Osteoblast (primary cell): ENCODE data around the gene TJP3. TPM values are rescaled to one million over a fixed set of nuclear protein-coding genes. Genes with fewer than 3 reads are reported as not detected.

Experiments used
- DNase-seq: peaks from one replicate; pipeline ENCODE4 v3.0.0; 2011; ENCODE audit warnings: low spot score, mixed read lengths; ENCODE audit not compliant: insufficient read length; ENCODE audit errors: missing footprints
- H2AFZ ChIP-seq: 2 replicates; pipeline ENCODE4 v1.6.0; 2011; ENCODE audit warnings: mild to moderate bottlenecking, low read length
- H3K27ac ChIP-seq: 2 replicates; pipeline ENCODE4 v1.5.1; 2011; ENCODE audit warnings: mild to moderate bottlenecking, low read depth, low read length, moderate library complexity
- H3K27me3 ChIP-seq: 2 replicates; pipeline ENCODE4 v1.6.0; 2012; ENCODE audit warnings: mild to moderate bottlenecking, control low read depth, inconsistent platforms, low read length, moderate library complexity; ENCODE audit not compliant: insufficient read depth
- H3K36me3 ChIP-seq: 2 replicates; pipeline ENCODE4 v1.5.1; 2011; ENCODE audit warnings: mild to moderate bottlenecking, low read length, control low read depth, moderate library complexity; ENCODE audit not compliant: insufficient read depth
- H3K4me1 ChIP-seq: 2 replicates; pipeline ENCODE4 v1.5.1; 2011; ENCODE audit warnings: mild to moderate bottlenecking, low read length, control low read depth, moderate library complexity; ENCODE audit not compliant: insufficient read depth
- H3K4me2 ChIP-seq: 2 replicates; pipeline ENCODE4 v1.6.0; 2011; ENCODE audit warnings: mild to moderate bottlenecking, low read length; ENCODE audit not compliant: insufficient read depth
- H3K4me3 ChIP-seq: fragments of 200-600 bp; sonication (generic); 3 replicates; pipeline ENCODE4 v1.5.1; 2012; ENCODE audit warnings: mild to moderate bottlenecking, low read length, inconsistent platforms; ENCODE audit not compliant: insufficient read depth
- H3K79me2 ChIP-seq: 2 replicates; pipeline ENCODE4 v1.6.0; 2012; ENCODE audit warnings: mild to moderate bottlenecking, low read length, control low read depth, inconsistent platforms; ENCODE audit not compliant: insufficient read depth
- H3K9me3 ChIP-seq: 2 replicates; pipeline ENCODE4 v1.5.1; 2011; ENCODE audit warnings: low read depth, low read length, control low read depth
- H4K20me1 ChIP-seq: 2 replicates; pipeline ENCODE4 v1.6.0; 2012; ENCODE audit warnings: mild to moderate bottlenecking, low read length, control low read depth; ENCODE audit not compliant: insufficient read depth
- total RNA-seq: library from RNA; depleted of rRNA; stranded (reverse); fragments of >200 nt; gene quantifications from 2 replicates; pipeline ENCODE4 v1.2.3, GENCODE V29; 2012
- TF ChIP-seq, protein P1 (sequence below): IDR thresholded peaks from 2 replicates; pipeline ENCODE4 v1.5.1; 2011; ENCODE audit warnings: mild to moderate bottlenecking, low read depth, low read length, moderate library complexity; ENCODE audit errors: extremely low read depth

The TJP3 gene
- total RNA-seq, 1 donor, result not detected

- H3K4me3 ChIP-seq, result no peak overlapping the region
- DNase-seq, result peak; percentile 98
- TF ChIP-seq, protein P1, sequence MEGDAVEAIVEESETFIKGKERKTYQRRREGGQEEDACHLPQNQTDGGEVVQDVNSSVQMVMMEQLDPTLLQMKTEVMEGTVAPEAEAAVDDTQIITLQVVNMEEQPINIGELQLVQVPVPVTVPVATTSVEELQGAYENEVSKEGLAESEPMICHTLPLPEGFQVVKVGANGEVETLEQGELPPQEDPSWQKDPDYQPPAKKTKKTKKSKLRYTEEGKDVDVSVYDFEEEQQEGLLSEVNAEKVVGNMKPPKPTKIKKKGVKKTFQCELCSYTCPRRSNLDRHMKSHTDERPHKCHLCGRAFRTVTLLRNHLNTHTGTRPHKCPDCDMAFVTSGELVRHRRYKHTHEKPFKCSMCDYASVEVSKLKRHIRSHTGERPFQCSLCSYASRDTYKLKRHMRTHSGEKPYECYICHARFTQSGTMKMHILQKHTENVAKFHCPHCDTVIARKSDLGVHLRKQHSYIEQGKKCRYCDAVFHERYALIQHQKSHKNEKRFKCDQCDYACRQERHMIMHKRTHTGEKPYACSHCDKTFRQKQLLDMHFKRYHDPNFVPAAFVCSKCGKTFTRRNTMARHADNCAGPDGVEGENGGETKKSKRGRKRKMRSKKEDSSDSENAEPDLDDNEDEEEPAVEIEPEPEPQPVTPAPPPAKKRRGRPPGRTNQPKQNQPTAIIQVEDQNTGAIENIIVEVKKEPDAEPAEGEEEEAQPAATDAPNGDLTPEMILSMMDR, result no peak
- H3K9me3 ChIP-seq, result no peaks in the 10 kb centered on the region
- no peaks in the 10 kb centered on the region for H3K79me2 ChIP-seq
- peaks cover 37% of the 10 kb centered on the region for H3K27me3 ChIP-seq
- H3K27ac ChIP-seq, result no peak overlapping the region
- no peak overlapping the region for H3K4me2 ChIP-seq
- no peaks in the 10 kb centered on the region for H3K36me3 ChIP-seq
- no peaks in the 10 kb centered on the region for H3K4me1 ChIP-seq
- H4K20me1 ChIP-seq, result no peaks in the 10 kb centered on the region
- no peak overlapping the region for H2AFZ ChIP-seq
Measured at GRCh38 chr19:3721131-3721886, 13.1 kb downstream of the TJP3 start.

DNA sequence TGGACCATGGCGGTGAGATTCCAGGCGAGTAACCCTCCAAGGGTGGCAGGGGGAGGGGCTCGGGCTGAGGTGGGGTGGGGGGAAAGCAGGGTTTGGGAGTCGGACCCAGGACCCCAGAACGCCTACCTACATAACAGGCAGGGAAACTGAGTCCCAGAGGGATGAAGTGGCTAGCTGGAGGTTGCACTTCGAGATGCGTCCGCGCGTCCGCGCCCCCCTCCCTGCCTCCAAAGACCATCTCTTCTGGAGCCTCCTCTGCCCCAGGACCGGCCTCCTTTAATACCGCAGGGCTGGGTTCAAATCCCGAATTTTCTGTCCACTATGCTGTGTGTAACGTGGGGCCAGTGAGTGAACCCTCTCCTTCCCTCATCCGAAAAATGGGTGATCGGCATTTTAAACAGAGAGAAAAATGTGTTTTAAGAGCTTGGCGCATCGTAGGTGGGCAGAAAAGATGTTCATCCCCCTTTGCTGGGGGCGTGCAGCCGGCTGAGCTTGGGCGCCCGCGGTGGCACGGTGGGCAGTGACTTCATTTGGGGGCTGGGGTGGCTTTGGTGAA, 13.8 kb downstream of the TJP3 start:
- TF ChIP-seq, protein P1, result no peak
- H3K4me1 ChIP-seq, result no peaks in the 10 kb centered on the region
- H3K9me3 ChIP-seq, result no peaks in the 10 kb centered on the region
- no peak overlapping the region for H3K4me3 ChIP-seq
- no peaks in the 10 kb centered on the region for H3K79me2 ChIP-seq
- H4K20me1 ChIP-seq, result no peaks in the 10 kb centered on the region
- no peak overlapping the region for H3K4me2 ChIP-seq
- peaks cover 37% of the 10 kb centered on the region for H3K27me3 ChIP-seq
- no peaks in the 10 kb centered on the region for H3K36me3 ChIP-seq
- H3K27ac ChIP-seq, result no peak overlapping the region
- H2AFZ ChIP-seq, result no peak overlapping the region
- peak; percentile 60 for DNase-seq

DNA sequence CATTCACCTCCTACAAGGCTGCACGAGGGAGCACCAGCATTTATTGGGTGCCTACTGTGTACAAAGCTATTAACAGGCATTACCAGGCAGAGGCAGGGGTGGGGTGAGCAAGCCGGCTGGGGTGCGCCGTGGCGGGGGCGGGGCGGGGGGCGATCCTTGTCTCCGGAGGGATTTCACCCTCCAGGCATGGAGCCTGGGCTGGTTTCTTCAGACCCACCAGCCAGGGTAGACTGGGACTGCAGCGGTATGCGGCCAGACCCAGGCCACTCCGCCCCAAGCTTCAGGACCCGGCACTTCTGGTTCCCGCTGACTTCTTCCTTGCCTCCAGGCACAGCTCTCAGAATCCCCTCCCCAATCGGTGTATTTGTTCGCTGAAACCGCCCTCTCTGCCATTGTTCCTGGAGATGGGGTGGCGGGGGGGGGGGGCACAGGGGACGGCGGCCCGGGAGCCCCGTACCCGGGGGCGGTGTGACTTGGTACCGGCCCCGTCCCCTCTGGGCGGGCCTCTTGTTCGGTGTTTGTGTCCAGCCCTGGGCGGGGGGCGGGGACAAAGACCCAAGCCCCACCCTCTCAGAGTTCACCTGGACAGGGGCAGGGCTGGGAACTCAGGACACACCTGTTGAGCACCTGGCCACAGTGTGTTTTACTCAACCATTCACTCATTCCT, 14.4 kb downstream of the TJP3 start:
- no peaks in the 10 kb centered on the region for H4K20me1 ChIP-seq
- no peak overlapping the region for H3K4me3 ChIP-seq
- no peak overlapping the region for H3K27ac ChIP-seq
- peak; percentile 84 for DNase-seq
- H3K36me3 ChIP-seq, result no peaks in the 10 kb centered on the region
- H3K4me1 ChIP-seq, result no peaks in the 10 kb centered on the region
- H3K9me3 ChIP-seq, result no peaks in the 10 kb centered on the region
- H2AFZ ChIP-seq, result no peak overlapping the region
- H3K79me2 ChIP-seq, result no peaks in the 10 kb centered on the region
- TF ChIP-seq, protein P1, result no peak
- no peak overlapping the region for H3K4me2 ChIP-seq
- peaks cover 37% of the 10 kb centered on the region for H3K27me3 ChIP-seq

DNA sequence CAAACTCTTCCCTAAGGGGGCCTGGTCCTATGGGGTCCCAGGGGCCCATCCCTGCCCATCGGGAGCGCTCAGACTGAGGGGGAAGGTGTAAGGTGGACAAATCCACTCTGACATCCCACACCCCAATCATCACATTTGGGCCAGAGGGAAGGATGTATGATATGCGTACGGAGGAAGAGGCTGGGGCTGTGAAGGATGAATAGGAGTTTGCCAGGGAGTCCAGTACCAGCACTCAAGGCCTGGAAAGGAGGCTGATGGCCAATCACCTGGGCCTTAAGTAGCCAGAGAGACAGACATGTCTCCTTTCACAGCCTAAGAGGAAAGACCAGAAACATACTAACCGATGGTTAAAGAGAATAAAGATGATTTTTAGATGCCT, 14.9 kb downstream of the TJP3 start:
- Histone ChIP-seq H3K9me3 (no peaks in the 10 kb centered on the region), H4K20me1 (no peaks in the 10 kb centered on the region), H3K4me2 (no peak overlapping the region), H2AFZ (no peak overlapping the region), H3K27me3 (peaks cover 37% of the 10 kb centered on the region), H3K4me3 (no peak overlapping the region), H3K27ac (no peak overlapping the region), H3K4me1 (no peaks in the 10 kb centered on the region), H3K36me3 (no peaks in the 10 kb centered on the region), H3K79me2 (no peaks in the 10 kb centered on the region)
- DNase-seq, result no peak
- TF ChIP-seq, protein P1, result no peak
